ENCODE data around the gene COL1A1. TPM values are rescaled to one million over a fixed set of nuclear protein-coding genes. Genes with fewer than 3 reads are reported as not detected.

The COL1A1 gene
- total and polyA plus RNA-seq, 2 of the 13 experiments (the other 11 are each of a cell fraction or from before 2014, with no cell fraction given) = 0.05 TPM; not detected in 1

DNA sequence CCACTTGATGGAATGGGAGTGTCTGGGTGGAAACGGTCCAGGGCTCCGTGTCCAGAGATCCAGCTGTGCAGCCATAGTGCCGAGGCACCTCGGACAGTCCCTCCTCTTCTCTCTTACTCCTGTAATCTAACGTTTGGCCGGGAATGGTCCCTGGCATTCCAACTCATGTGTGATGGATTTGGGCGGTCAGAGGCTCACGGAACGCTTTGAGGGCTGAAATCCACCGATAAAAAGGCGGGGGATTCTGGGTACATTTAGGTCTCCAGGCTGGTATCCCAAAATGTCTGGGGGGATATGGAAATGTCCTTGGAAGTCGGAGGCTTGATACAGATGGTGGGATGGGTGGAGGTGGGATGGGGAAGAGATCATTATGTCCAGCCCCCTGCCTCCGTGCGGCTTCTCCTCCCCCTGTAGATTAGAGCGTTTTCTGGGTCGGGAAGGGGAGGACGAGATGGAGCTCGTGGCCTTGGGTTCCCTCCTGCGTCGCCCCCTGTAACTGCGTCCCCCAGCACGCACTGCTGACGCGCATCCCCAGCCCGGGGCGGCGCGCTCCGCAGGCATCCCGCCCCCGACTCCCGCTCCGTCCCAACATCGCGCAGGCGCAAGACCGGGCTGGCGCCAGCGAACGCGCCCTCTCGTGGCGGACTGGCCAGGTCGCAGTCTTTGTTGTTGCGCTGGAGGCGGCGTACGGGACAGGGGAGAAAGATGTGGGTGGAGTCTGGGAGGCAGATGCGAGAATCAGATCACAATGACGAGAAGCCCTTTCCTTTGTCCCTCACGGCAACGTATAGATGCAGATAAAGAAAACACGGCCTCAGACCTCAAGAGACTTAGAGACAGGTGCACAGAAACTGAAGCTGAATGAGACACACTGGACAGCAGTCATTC, 40.2 kb downstream of the COL1A1 start (continued):
- TF ChIP-seq ZNF567 (CRISPR knock-in tag; IDR thresholded peaks at IDR 0.05; ENCODE audit: borderline replicate concordance) (peak; percentile 83; the same call in 1 of the 2 replicates), ZNF441 (CRISPR knock-in tag; IDR thresholded peaks at IDR 0.05; ENCODE audit: borderline replicate concordance) (peak; percentile 81), NFE2 (CRISPR knock-in tag; IDR thresholded peaks at IDR 0.05) (no peak), ZNF775 (CRISPR knock-in tag; IDR thresholded peaks at IDR 0.05; ENCODE audit: borderline replicate concordance) (no peak), MAFF (IDR thresholded peaks at IDR 0.05; ENCODE audit: low read depth, low read length) (no peak), CEBPB (IDR thresholded peaks at IDR 0.05; ENCODE audit: borderline replicate concordance, low read depth, low read length) (no peak), SP4 (CRISPR knock-in tag; IDR thresholded peaks at IDR 0.05) (peak; percentile 36; the same call in 1 of the 2 replicates), NFYC (CRISPR knock-in tag; IDR thresholded peaks at IDR 0.05) (peak; percentile 28; the same call in 1 of the 2 replicates), CHD4 (IDR thresholded peaks at IDR 0.05; ENCODE audit: borderline replicate concordance, low read length) (no peak), HDAC6 (IDR thresholded peaks at IDR 0.05; ENCODE audit: low read depth, low read length) (no peak), CBX1 (IDR thresholded peaks at IDR 0.05; ENCODE audit: low read depth) (no peak), KDM1A (CRISPR knock-in tag; IDR thresholded peaks at IDR 0.05) (no peak), ZNF589 (CRISPR knock-in tag; conservative IDR thresholded peaks at IDR 0.05) (no peak; the same call in 1 of the 2 replicates), ZNF34 (CRISPR knock-in tag; IDR thresholded peaks at IDR 0.05; ENCODE audit: borderline replicate concordance) (0 out of 2 replicates have a peak, but pooled peaks have one; percentile 64), CBFB (CRISPR knock-in tag; IDR thresholded peaks at IDR 0.05) (no peak; the same call in 1 of the 2 replicates)
- TF ChIP-seq, protein P1, sequence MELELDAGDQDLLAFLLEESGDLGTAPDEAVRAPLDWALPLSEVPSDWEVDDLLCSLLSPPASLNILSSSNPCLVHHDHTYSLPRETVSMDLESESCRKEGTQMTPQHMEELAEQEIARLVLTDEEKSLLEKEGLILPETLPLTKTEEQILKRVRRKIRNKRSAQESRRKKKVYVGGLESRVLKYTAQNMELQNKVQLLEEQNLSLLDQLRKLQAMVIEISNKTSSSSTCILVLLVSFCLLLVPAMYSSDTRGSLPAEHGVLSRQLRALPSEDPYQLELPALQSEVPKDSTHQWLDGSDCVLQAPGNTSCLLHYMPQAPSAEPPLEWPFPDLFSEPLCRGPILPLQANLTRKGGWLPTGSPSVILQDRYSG (CRISPR knock-in tag; IDR thresholded peaks at IDR 0.05) = no peak
- TF ChIP-seq, protein P2, sequence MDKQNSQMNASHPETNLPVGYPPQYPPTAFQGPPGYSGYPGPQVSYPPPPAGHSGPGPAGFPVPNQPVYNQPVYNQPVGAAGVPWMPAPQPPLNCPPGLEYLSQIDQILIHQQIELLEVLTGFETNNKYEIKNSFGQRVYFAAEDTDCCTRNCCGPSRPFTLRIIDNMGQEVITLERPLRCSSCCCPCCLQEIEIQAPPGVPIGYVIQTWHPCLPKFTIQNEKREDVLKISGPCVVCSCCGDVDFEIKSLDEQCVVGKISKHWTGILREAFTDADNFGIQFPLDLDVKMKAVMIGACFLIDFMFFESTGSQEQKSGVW (CRISPR knock-in tag; IDR thresholded peaks at IDR 0.05; ENCODE audit: borderline replicate concordance) = no peak
- TF ChIP-seq, protein P3, sequence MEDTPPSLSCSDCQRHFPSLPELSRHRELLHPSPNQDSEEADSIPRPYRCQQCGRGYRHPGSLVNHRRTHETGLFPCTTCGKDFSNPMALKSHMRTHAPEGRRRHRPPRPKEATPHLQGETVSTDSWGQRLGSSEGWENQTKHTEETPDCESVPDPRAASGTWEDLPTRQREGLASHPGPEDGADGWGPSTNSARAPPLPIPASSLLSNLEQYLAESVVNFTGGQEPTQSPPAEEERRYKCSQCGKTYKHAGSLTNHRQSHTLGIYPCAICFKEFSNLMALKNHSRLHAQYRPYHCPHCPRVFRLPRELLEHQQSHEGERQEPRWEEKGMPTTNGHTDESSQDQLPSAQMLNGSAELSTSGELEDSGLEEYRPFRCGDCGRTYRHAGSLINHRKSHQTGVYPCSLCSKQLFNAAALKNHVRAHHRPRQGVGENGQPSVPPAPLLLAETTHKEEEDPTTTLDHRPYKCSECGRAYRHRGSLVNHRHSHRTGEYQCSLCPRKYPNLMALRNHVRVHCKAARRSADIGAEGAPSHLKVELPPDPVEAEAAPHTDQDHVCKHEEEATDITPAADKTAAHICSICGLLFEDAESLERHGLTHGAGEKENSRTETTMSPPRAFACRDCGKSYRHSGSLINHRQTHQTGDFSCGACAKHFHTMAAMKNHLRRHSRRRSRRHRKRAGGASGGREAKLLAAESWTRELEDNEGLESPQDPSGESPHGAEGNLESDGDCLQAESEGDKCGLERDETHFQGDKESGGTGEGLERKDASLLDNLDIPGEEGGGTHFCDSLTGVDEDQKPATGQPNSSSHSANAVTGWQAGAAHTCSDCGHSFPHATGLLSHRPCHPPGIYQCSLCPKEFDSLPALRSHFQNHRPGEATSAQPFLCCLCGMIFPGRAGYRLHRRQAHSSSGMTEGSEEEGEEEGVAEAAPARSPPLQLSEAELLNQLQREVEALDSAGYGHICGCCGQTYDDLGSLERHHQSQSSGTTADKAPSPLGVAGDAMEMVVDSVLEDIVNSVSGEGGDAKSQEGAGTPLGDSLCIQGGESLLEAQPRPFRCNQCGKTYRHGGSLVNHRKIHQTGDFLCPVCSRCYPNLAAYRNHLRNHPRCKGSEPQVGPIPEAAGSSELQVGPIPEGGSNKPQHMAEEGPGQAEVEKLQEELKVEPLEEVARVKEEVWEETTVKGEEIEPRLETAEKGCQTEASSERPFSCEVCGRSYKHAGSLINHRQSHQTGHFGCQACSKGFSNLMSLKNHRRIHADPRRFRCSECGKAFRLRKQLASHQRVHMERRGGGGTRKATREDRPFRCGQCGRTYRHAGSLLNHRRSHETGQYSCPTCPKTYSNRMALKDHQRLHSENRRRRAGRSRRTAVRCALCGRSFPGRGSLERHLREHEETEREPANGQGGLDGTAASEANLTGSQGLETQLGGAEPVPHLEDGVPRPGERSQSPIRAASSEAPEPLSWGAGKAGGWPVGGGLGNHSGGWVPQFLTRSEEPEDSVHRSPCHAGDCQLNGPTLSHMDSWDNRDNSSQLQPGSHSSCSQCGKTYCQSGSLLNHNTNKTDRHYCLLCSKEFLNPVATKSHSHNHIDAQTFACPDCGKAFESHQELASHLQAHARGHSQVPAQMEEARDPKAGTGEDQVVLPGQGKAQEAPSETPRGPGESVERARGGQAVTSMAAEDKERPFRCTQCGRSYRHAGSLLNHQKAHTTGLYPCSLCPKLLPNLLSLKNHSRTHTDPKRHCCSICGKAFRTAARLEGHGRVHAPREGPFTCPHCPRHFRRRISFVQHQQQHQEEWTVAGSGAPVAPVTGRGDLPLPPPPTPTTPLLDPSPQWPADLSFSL (CRISPR knock-in tag; IDR thresholded peaks at IDR 0.05) = no peak
- TF ChIP-seq, protein P4, sequence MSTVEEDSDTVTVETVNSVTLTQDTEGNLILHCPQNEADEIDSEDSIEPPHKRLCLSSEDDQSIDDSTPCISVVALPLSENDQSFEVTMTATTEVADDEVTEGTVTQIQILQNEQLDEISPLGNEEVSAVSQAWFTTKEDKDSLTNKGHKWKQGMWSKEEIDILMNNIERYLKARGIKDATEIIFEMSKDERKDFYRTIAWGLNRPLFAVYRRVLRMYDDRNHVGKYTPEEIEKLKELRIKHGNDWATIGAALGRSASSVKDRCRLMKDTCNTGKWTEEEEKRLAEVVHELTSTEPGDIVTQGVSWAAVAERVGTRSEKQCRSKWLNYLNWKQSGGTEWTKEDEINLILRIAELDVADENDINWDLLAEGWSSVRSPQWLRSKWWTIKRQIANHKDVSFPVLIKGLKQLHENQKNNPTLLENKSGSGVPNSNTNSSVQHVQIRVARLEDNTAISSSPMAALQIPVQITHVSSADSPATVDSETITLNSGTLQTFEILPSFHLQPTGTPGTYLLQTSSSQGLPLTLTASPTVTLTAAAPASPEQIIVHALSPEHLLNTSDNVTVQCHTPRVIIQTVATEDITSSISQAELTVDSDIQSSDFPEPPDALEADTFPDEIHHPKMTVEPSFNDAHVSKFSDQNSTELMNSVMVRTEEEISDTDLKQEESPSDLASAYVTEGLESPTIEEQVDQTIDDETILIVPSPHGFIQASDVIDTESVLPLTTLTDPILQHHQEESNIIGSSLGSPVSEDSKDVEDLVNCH (CRISPR knock-in tag; IDR thresholded peaks at IDR 0.05) = no peak
